HepG2 (cell line): ENCODE results near the gene SIRPB2.

ENCODE experiments used
- AHR ChIP-seq: IDR thresholded peaks from 2 replicates; pipeline ENCODE4 v1.6.1; 2018; ENCODE audit warnings: missing genetic modification reagents, missing compliant biosample characterization
- POLR2A ChIP-seq, 2 experiments: IDR thresholded peaks; 2 replicates each; pipeline ENCODE4 v1.6.1; 2011; ENCODE audit warnings: low read depth in 2 of 2, low read length in 2 of 2, mild to moderate bottlenecking in 1 of 2, moderate library complexity in 1 of 2; ENCODE audit not compliant: insufficient read depth in 1 of 2
- TRIM24 ChIP-seq: sonication (generic); formaldehyde crosslinking; IDR thresholded peaks from 2 replicates; pipeline ENCODE4 v1.8.0; 2022; ENCODE audit warnings: mild to moderate bottlenecking, missing genetic modification reagents

- TF ChIP-seq POLR2A (IDR thresholded peaks at IDR 0.05; ENCODE audit: insufficient read depth in 1 of 2, low read depth in 2 of 2, low read length in 2 of 2) (no peak), TRIM24 (no peak), AHR (CRISPR knock-in tag) (no peak)
Measured at GRCh38 chr20:1539816-1540419, 48.7 kb upstream of the SIRPB2 start.
